Measurements from ENCODE around the gene UBE2S.

GRCh38 chr19:55402509-55402908 lies 5.1 kb downstream of the UBE2S start:
- TF ChIP-seq BACH1 (IDR thresholded peaks at IDR 0.05; ENCODE audit: low read length) (no peak), EZH2 (IDR thresholded peaks at IDR 0.05; ENCODE audit: low read depth, low read length, severe bottlenecking) (no peak), JUND (IDR thresholded peaks at IDR 0.05; ENCODE audit: low read length) (no peak), EP300 (IDR thresholded peaks at IDR 0.05; ENCODE audit: borderline replicate concordance in 1 of 2, low read depth in 2 of 2, low read length in 2 of 2) (no peak), POLR2A (IDR thresholded peaks at IDR 0.05; ENCODE audit: control extremely low read depth in 1 of 2, low read depth in 2 of 2, low read length in 2 of 2) (no peak)

Data from H1 (cell line).